HepG2 (cell line): ENCODE results near the gene CNNM1. TPM values are rescaled to one million over a fixed set of nuclear protein-coding genes. Genes with fewer than 3 reads are reported as not detected.

ENCODE experiments used
- KMT2A ChIP-seq: sonication (generic); formaldehyde crosslinking; IDR thresholded peaks from 2 replicates; pipeline ENCODE4 v1.4.0; 2020; ENCODE audit warnings: missing genetic modification reagents
- MAFK ChIP-seq, 2 experiments: IDR thresholded peaks in 1 of 2; conservative IDR thresholded peaks in 1 of 2; 2 replicates each; pipeline ENCODE4 v1.6.1; 2011; ENCODE audit warnings: improper control_type of control experiment in 2 of 2, low read length in 2 of 2
- MTA3 ChIP-seq: sonication (generic); formaldehyde crosslinking; IDR thresholded peaks from 2 replicates; pipeline ENCODE4 v1.4.0; 2020; ENCODE audit warnings: missing genetic modification reagents
- NFE2L2 ChIP-seq: fragments of 150-350 bp; IDR thresholded peaks from 2 replicates; pipeline ENCODE4 v1.6.1; 2014; ENCODE audit warnings: low read length
- NFKB2 ChIP-seq: sonication (generic); formaldehyde crosslinking; IDR thresholded peaks from 2 replicates; pipeline ENCODE4 v1.4.0; 2020; ENCODE audit warnings: missing genetic modification reagents, borderline replicate concordance
- PAWR ChIP-seq: sonication (generic); formaldehyde crosslinking; IDR thresholded peaks from 2 replicates; pipeline ENCODE4 v1.4.0; 2020; ENCODE audit warnings: missing genetic modification reagents, mild to moderate bottlenecking, borderline replicate concordance
- SETDB1 ChIP-seq: sonication (generic); formaldehyde crosslinking; IDR thresholded peaks from 2 replicates; pipeline ENCODE4 v1.5.1; 2020; ENCODE audit warnings: missing genetic modification reagents, mild to moderate bottlenecking, borderline replicate concordance
- ZC3H13 ChIP-seq: sonication (generic); formaldehyde crosslinking; IDR thresholded peaks from 2 replicates; pipeline ENCODE4 v1.8.1; 2023; ENCODE audit warnings: mild to moderate bottlenecking, missing genetic modification reagents, moderate library complexity
- ZNF3 ChIP-seq: IDR thresholded peaks from 2 replicates; pipeline ENCODE4 v1.7.0; 2017; ENCODE audit warnings: inconsistent platforms
- ZNF430 ChIP-seq: sonication (generic); formaldehyde crosslinking; IDR thresholded peaks from 2 replicates; pipeline ENCODE4 v1.9.0; 2021; ENCODE audit warnings: mild to moderate bottlenecking, missing genetic modification reagents
- ZNF510 ChIP-seq: sonication (generic); formaldehyde crosslinking; IDR thresholded peaks from 2 replicates; pipeline ENCODE4 v1.4.0; 2020; ENCODE audit warnings: low read depth, mild to moderate bottlenecking, missing genetic modification reagents
- ZNF746 ChIP-seq: sonication (generic); formaldehyde crosslinking; IDR thresholded peaks from 2 replicates; pipeline ENCODE4 v1.8.0; 2022; ENCODE audit warnings: mild to moderate bottlenecking, missing genetic modification reagents
- polyA plus RNA-seq, 8 experiments: library from polyadenylated mRNA; depleted of rRNA in 3 of 8; stranded (reverse) in 7 of 8; unstranded in 1 of 8; fragments of >200 nt; fragmentation: Illumina TruSeq in 4 of 8; extraction: Trizol in 4 of 8; gene quantifications; 2 replicates each; pipeline versions ENCODE4 v1.2.1 to v1.2.3, GENCODE V29; 2011 to 2016; ENCODE audit warnings: low read depth in 4 of 8, missing spikeins in 1 of 8, mixed read lengths in 1 of 8; ENCODE audit not compliant: insufficient read depth in 1 of 8
- total RNA-seq, 5 experiments: library from RNA; depleted of rRNA; stranded (reverse); fragments of >200 nt; fragmentation: Illumina TruSeq; extraction: Trizol; gene quantifications; 2 replicates each; pipeline ENCODE4 v1.2.3, GENCODE V29; 2016; ENCODE audit warnings: low read depth in 1 of 5
- TF ChIP-seq, protein P1 (sequence below): sonication (generic); formaldehyde crosslinking; IDR thresholded peaks from 2 replicates; pipeline ENCODE4 v1.4.0; 2020; ENCODE audit warnings: mild to moderate bottlenecking, missing genetic modification reagents
- TF ChIP-seq, protein P2 (sequence below): sonication (generic); formaldehyde crosslinking; IDR thresholded peaks from 2 replicates; pipeline ENCODE4 v1.5.0; 2020; ENCODE audit warnings: missing genetic modification reagents
- TF ChIP-seq, protein P3 (sequence below), 2 experiments: IDR thresholded peaks; 2 replicates each; pipeline ENCODE4 v1.6.1; 2011 to 2012; ENCODE audit warnings: low read length in 2 of 2, borderline replicate concordance in 1 of 2, low read depth in 1 of 2, mild to moderate bottlenecking in 1 of 2, moderate library complexity in 1 of 2
- TF ChIP-seq, protein P4 (sequence below): sonication (generic); formaldehyde crosslinking; IDR thresholded peaks from 2 replicates; pipeline ENCODE4 v1.9.0; 2021; ENCODE audit warnings: missing genetic modification reagents, mild to moderate bottlenecking, borderline replicate concordance
- TF ChIP-seq, protein P5 (sequence below): sonication (generic); formaldehyde crosslinking; conservative IDR thresholded peaks from 2 replicates; pipeline ENCODE4 v1.4.0; 2020; ENCODE audit warnings: missing genetic modification reagents
- TF ChIP-seq, protein P6 (sequence below): sonication (generic); formaldehyde crosslinking; IDR thresholded peaks from 2 replicates; pipeline ENCODE4 v1.4.0; 2020; ENCODE audit warnings: missing genetic modification reagents

The CNNM1 gene
- total and polyA plus RNA-seq, 2 of the 13 experiments (the other 11 are each of a cell fraction or from before 2014, with no cell fraction given), result 4.3 to 9.6 TPM

DNA sequence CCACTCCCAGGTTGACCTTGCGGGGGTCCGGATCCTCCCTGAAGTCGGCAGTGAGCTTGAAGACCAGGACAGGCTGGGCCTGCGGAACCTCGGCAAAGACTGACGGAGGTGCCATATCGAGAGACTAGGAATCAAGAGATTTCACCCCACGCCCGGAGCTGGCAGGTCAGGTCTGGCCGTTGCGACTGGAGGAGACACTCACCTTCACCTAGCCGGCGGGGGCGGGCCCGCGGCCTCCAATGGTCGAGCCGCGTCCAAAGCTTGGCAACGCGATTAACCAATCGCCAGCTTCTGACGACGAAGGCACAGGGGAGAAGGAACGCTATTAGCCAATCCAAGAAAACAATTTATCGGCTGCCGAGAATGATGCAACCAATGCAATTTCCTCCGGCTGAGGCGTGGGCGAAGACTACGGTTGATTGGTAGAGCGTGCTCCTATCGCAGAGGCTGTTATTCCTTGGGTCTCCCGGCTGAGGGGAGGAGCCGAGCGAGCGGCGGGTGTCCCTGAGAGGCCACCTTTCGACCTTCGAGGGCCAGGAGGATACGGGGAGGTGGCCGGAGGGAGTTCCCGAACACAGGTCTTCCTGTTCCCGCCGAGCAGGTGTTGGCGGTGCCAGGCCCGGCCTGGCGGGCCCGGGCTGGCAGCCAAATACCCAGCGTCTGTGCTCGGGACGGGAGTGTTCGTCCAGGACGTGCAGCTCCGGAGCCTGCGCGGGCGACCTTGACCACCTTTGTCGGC, 101.5 kb downstream of the CNNM1 start, which contains the start of gene GOT1 (continued):
- TF ChIP-seq, protein P1, sequence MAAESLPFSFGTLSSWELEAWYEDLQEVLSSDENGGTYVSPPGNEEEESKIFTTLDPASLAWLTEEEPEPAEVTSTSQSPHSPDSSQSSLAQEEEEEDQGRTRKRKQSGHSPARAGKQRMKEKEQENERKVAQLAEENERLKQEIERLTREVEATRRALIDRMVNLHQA (CRISPR knock-in tag), result 0 out of 2 replicates have a peak, but pooled peaks have one; percentile 42
- TF ChIP-seq ZNF3 (CRISPR knock-in tag) (no peak), MAFK (conservative IDR thresholded peaks at IDR 0.05 in 1 of 2, IDR thresholded peaks at IDR 0.05 in 1 of 2; ENCODE audit: low read length in 2 of 2) (peak in 1 of 2 experiments; percentile 23; a peak in 1 of 4 replicates), ZNF510 (CRISPR knock-in tag) (peak; percentile 68; the same call in 1 of the 2 replicates), PAWR (CRISPR knock-in tag) (no peak), NFE2L2 (no peak), ZNF746 (CRISPR knock-in tag) (0 out of 2 replicates have a peak, but pooled peaks have one; percentile 65), ZC3H13 (CRISPR knock-in tag) (0 out of 2 replicates have a peak, but pooled peaks have one; percentile 53), KMT2A (CRISPR knock-in tag) (peak; percentile 77), MTA3 (no peak), ZNF430 (CRISPR knock-in tag) (peak; percentile 69), SETDB1 (CRISPR knock-in tag) (no peak), NFKB2 (CRISPR knock-in tag) (0 out of 2 replicates have a peak, but pooled peaks have one; percentile 46)
- TF ChIP-seq, protein P2, sequence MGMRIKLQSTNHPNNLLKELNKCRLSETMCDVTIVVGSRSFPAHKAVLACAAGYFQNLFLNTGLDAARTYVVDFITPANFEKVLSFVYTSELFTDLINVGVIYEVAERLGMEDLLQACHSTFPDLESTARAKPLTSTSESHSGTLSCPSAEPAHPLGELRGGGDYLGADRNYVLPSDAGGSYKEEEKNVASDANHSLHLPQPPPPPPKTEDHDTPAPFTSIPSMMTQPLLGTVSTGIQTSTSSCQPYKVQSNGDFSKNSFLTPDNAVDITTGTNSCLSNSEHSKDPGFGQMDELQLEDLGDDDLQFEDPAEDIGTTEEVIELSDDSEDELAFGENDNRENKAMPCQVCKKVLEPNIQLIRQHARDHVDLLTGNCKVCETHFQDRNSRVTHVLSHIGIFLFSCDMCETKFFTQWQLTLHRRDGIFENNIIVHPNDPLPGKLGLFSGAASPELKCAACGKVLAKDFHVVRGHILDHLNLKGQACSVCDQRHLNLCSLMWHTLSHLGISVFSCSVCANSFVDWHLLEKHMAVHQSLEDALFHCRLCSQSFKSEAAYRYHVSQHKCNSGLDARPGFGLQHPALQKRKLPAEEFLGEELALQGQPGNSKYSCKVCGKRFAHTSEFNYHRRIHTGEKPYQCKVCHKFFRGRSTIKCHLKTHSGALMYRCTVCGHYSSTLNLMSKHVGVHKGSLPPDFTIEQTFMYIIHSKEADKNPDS (CRISPR knock-in tag), result no peak
- TF ChIP-seq, protein P3, sequence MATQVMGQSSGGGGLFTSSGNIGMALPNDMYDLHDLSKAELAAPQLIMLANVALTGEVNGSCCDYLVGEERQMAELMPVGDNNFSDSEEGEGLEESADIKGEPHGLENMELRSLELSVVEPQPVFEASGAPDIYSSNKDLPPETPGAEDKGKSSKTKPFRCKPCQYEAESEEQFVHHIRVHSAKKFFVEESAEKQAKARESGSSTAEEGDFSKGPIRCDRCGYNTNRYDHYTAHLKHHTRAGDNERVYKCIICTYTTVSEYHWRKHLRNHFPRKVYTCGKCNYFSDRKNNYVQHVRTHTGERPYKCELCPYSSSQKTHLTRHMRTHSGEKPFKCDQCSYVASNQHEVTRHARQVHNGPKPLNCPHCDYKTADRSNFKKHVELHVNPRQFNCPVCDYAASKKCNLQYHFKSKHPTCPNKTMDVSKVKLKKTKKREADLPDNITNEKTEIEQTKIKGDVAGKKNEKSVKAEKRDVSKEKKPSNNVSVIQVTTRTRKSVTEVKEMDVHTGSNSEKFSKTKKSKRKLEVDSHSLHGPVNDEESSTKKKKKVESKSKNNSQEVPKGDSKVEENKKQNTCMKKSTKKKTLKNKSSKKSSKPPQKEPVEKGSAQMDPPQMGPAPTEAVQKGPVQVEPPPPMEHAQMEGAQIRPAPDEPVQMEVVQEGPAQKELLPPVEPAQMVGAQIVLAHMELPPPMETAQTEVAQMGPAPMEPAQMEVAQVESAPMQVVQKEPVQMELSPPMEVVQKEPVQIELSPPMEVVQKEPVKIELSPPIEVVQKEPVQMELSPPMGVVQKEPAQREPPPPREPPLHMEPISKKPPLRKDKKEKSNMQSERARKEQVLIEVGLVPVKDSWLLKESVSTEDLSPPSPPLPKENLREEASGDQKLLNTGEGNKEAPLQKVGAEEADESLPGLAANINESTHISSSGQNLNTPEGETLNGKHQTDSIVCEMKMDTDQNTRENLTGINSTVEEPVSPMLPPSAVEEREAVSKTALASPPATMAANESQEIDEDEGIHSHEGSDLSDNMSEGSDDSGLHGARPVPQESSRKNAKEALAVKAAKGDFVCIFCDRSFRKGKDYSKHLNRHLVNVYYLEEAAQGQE (IDR thresholded peaks at IDR 0.05; ENCODE audit: borderline replicate concordance in 1 of 2, low read depth in 1 of 2, low read length in 2 of 2), result peak in 1 of 2 experiments; percentile 56; a peak in 2 of 4 replicates
- TF ChIP-seq, protein P4, sequence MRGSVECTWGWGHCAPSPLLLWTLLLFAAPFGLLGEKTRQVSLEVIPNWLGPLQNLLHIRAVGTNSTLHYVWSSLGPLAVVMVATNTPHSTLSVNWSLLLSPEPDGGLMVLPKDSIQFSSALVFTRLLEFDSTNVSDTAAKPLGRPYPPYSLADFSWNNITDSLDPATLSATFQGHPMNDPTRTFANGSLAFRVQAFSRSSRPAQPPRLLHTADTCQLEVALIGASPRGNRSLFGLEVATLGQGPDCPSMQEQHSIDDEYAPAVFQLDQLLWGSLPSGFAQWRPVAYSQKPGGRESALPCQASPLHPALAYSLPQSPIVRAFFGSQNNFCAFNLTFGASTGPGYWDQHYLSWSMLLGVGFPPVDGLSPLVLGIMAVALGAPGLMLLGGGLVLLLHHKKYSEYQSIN (CRISPR knock-in tag), result no peak
- TF ChIP-seq, protein P5, sequence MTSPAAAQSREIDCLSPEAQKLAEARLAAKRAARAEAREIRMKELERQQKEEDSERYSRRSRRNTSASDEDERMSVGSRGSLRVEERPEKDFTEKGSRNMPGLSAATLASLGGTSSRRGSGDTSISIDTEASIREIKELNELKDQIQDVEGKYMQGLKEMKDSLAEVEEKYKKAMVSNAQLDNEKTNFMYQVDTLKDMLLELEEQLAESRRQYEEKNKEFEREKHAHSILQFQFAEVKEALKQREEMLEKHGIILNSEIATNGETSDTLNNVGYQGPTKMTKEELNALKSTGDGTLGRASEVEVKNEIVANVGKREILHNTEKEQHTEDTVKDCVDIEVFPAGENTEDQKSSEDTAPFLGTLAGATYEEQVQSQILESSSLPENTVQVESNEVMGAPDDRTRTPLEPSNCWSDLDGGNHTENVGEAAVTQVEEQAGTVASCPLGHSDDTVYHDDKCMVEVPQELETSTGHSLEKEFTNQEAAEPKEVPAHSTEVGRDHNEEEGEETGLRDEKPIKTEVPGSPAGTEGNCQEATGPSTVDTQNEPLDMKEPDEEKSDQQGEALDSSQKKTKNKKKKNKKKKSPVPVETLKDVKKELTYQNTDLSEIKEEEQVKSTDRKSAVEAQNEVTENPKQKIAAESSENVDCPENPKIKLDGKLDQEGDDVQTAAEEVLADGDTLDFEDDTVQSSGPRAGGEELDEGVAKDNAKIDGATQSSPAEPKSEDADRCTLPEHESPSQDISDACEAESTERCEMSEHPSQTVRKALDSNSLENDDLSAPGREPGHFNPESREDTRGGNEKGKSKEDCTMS (CRISPR knock-in tag), result no peak
- TF ChIP-seq, protein P6, sequence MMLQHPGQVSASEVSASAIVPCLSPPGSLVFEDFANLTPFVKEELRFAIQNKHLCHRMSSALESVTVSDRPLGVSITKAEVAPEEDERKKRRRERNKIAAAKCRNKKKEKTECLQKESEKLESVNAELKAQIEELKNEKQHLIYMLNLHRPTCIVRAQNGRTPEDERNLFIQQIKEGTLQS (CRISPR knock-in tag), result peak; percentile 73; the same call in 1 of the 2 replicates
